Right ventricle myocardium inferior (tissue), 1 donor: ENCODE measurements around the gene RBMY1B. TPM values are rescaled to one million over a fixed set of nuclear protein-coding genes. Genes with fewer than 3 reads are reported as not detected.
"Not testable (repeated sequence)": the region's sequence is repeated elsewhere in the genome, so short reads cannot be mapped to it uniquely, and the experiment has no call there.

ENCODE experiments used
- ATAC-seq: fragments of 200-7000 bp; cut with Tn5 transposase; one replicate; pipeline ENCODE4 v1.9.1; 2020; ENCODE audit warnings: mild to moderate bottlenecking, moderate library complexity
- DNase-seq: peaks from one replicate; pipeline ENCODE4 v3.0.0; 2021; ENCODE audit errors: missing footprints
- intact Hi-C: fragments of 100-400 bp; cut with DNase I; formaldehyde crosslinking; loops from one replicate; pipeline ENCODE4 v1.11.0; 2022
- long read RNA-seq: library from polyadenylated mRNA; unstranded; transcript quantifications from one replicate; pipeline ENCODE4 v2.0.0, GENCODE V29; 2021
- total RNA-seq: library from RNA; stranded (reverse); fragmentation: NEBNext Ultra II Directional; extraction: Animal tissue kit (Norgen Biotek cat#: 25700); gene quantifications from one replicate; pipeline ENCODE4 v1.2.1, GENCODE V29; 2021
- donor health status: DM: no; HTN: yes; CAD: no; lungs with severe emphysema.

The RBMY1B gene
- not detected for total RNA-seq
- long read RNA-seq, result 0 reads

DNA sequence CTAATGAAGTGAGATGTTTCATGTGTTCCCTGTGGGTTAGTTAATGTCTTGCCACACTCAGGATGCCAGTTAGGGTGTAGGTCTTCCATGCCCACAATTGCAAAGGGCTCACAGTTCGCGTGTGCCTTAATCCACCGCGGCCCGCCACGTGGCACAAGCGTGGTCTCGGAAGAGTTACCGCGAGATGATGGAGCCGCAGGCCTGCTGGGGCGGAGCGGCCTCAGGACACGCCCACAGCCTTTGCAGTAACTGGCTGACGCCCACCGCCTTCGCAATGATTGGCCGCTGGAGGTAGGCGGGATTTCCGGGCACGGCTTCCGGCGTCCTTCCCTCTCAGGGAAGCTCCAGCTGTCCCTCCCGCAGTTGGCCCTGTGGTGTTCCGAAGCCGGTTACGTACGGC lies at the start of gene RBMY1B:
TSS of gene RBMY1B (plus strand) at position 301 of the 400 bp plus-strand sequence. CDS start 2,013 bp downstream, outside the sequence.
- intact Hi-C loops, ATAC-seq, DNase-seq: not testable (repeated sequence)

DNA sequence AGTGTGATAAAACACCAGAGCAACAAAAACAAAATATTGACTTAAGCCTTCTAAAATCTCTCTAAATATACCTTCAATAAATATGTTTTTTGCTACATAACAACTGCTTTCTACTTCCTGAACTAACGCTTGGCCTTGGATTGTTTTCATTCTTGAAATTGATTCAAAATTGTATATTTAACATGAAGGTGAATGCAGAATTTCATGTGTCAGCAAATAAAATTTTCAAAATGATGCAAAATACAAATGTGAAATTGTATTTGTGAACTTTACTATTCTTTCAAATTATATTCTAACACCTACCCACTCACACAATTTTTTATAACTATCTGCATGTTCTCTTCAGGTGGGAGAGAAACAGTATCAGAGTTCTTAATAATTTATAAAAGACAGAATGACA lies 48.2 kb upstream of the RBMY1B start:
- DNase-seq, intact Hi-C loops, ATAC-seq: not testable (repeated sequence)

DNA sequence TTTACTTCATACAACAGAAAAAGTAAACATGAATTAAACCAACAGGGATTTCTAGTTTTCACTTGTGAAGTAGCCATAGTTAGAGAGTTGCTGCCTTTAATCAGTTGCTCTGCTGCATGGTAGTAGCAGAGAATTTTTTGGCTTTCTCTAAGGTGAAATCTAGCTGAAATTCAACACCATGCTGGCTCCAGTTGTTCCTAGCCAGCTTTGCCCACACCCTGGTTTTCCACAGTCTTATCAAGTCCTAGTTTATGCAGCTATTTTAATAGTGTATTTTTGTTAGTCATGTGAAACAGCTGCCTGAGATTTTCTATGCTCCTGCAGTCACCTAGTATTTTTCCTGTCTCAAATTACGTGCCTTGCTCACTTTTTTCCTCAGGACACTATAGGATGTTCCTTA lies 28.2 kb upstream of the RBMY1B start:
- DNase-seq, result no peak
- intact Hi-C loops, result no loop called here
- ATAC-seq, result no peak

DNA sequence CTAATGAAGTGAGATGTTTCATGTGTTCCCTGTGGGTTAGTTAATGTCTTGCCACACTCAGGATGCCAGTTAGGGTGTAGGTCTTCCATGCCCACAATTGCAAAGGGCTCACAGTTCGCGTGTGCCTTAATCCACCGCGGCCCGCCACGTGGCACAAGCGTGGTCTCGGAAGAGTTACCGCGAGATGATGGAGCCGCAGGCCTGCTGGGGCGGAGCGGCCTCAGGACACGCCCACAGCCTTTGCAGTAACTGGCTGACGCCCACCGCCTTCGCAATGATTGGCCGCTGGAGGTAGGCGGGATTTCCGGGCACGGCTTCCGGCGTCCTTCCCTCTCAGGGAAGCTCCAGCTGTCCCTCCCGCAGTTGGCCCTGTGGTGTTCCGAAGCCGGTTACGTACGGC lies 23.4 kb downstream of the RBMY1B start, which contains the start of gene RBMY1A1:
TSS of gene RBMY1A1 (plus strand) at position 301 of the 400 bp plus-strand sequence. CDS start 2,013 bp downstream, outside the sequence.
- DNase-seq, intact Hi-C loops, ATAC-seq: not testable (repeated sequence)

- ATAC-seq, intact Hi-C loops, DNase-seq: not testable (repeated sequence)
These were observed 48.3 kb downstream of the RBMY1B start for GRCh38 chrY:21559316-21559984.

Other genes with a start within 250 kb of the RBMY1B start
- gene RBMY1A1, start 23.5 kb downstream of the RBMY1B start, total RNA-seq, result not detected